Stimulated activated CD8-positive, alpha-beta memory T cell treated with anti-CD3 and anti-CD28 coated beads, Interleukin-15, amount 100 ng/mL, for 24 hours (primary cell): ENCODE data around the gene GJA1.

ENCODE experiments used
- DNase-seq: peaks from one replicate; pipeline ENCODE4 v3.0.0-alpha.2; 2020; ENCODE audit warnings: low read depth

The GJA1 gene

GRCh38 chr6:121482751-121483150, 47.3 kb downstream of the GJA1 start:
- no peak for DNase-seq

GRCh38 chr6:121485359-121485811, 49.9 kb downstream of the GJA1 start:
- no peak for DNase-seq

- no peak for DNase-seq
Measured at GRCh38 chr6:121491576-121491975, 56.1 kb downstream of the GJA1 start.

GRCh38 chr6:121492536-121492935, 57.1 kb downstream of the GJA1 start:
- no peak for DNase-seq

GRCh38 chr6:121497970-121498375, 62.5 kb downstream of the GJA1 start:
- no peak for DNase-seq

GRCh38 chr6:121498481-121499276, 63.2 kb downstream of the GJA1 start:
- no peak for DNase-seq
